ENCODE results near the gene GBE1. TPM values are rescaled to one million over a fixed set of nuclear protein-coding genes. Genes with fewer than 3 reads are reported as not detected.

The GBE1 gene
- total and polyA plus RNA-seq, 10 of the 15 experiments (the other 5 are each of a cell fraction or from before 2014, with no cell fraction given): 21.4 to 62.2 (median 41.5) TPM

DNA sequence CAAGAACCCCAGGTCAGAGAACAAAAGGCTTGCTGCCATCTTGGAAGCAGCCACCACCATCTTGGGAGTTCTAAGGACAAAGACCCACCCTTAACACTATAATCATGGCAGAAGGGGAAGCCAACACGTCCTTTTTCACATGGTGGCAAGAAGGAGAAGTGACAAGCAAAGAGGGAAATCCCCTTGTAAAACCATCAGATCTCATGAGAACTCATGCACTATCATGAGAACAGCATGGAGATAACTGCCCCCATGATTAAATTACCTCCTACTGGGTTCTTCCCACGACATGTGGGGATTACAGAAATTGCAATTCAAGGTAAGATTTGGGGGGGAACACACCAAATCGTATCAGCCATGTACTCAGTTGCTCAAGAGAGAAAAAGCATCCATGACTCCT is 21.1 kb upstream of the GBE1 start (continued):
- TF ChIP-seq, protein P1, sequence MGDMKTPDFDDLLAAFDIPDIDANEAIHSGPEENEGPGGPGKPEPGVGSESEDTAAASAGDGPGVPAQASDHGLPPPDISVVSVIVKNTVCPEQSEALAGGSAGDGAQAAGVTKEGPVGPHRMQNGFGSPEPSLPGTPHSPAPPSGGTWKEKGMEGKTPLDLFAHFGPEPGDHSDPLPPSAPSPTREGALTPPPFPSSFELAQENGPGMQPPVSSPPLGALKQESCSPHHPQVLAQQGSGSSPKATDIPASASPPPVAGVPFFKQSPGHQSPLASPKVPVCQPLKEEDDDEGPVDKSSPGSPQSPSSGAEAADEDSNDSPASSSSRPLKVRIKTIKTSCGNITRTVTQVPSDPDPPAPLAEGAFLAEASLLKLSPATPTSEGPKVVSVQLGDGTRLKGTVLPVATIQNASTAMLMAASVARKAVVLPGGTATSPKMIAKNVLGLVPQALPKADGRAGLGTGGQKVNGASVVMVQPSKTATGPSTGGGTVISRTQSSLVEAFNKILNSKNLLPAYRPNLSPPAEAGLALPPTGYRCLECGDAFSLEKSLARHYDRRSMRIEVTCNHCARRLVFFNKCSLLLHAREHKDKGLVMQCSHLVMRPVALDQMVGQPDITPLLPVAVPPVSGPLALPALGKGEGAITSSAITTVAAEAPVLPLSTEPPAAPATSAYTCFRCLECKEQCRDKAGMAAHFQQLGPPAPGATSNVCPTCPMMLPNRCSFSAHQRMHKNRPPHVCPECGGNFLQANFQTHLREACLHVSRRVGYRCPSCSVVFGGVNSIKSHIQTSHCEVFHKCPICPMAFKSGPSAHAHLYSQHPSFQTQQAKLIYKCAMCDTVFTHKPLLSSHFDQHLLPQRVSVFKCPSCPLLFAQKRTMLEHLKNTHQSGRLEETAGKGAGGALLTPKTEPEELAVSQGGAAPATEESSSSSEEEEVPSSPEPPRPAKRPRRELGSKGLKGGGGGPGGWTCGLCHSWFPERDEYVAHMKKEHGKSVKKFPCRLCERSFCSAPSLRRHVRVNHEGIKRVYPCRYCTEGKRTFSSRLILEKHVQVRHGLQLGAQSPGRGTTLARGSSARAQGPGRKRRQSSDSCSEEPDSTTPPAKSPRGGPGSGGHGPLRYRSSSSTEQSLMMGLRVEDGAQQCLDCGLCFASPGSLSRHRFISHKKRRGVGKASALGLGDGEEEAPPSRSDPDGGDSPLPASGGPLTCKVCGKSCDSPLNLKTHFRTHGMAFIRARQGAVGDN (IDR thresholded peaks at IDR 0.05): peak; percentile 41; the same call in 1 of the 2 replicates
- TF ChIP-seq SMAD5 (IDR thresholded peaks at IDR 0.05; ENCODE audit: low read depth) (no peak), FOXK2 (IDR thresholded peaks at IDR 0.05) (no peak), TCF3 (IDR thresholded peaks at IDR 0.05; ENCODE audit: borderline replicate concordance, insufficient read depth, low read depth, low read length) (no peak), TARDBP (IDR thresholded peaks at IDR 0.05; ENCODE audit: borderline replicate concordance) (no peak), MEF2A (IDR thresholded peaks at IDR 0.05; ENCODE audit: insufficient read depth, low read depth, low read length) (no peak), ZBED1 (IDR thresholded peaks at IDR 0.05; ENCODE audit: borderline replicate concordance) (peak; percentile 76; the same call in 1 of the 2 replicates), BMI1 (IDR thresholded peaks at IDR 0.05; ENCODE audit: borderline replicate concordance) (no peak)
- TF ChIP-seq, protein P2, sequence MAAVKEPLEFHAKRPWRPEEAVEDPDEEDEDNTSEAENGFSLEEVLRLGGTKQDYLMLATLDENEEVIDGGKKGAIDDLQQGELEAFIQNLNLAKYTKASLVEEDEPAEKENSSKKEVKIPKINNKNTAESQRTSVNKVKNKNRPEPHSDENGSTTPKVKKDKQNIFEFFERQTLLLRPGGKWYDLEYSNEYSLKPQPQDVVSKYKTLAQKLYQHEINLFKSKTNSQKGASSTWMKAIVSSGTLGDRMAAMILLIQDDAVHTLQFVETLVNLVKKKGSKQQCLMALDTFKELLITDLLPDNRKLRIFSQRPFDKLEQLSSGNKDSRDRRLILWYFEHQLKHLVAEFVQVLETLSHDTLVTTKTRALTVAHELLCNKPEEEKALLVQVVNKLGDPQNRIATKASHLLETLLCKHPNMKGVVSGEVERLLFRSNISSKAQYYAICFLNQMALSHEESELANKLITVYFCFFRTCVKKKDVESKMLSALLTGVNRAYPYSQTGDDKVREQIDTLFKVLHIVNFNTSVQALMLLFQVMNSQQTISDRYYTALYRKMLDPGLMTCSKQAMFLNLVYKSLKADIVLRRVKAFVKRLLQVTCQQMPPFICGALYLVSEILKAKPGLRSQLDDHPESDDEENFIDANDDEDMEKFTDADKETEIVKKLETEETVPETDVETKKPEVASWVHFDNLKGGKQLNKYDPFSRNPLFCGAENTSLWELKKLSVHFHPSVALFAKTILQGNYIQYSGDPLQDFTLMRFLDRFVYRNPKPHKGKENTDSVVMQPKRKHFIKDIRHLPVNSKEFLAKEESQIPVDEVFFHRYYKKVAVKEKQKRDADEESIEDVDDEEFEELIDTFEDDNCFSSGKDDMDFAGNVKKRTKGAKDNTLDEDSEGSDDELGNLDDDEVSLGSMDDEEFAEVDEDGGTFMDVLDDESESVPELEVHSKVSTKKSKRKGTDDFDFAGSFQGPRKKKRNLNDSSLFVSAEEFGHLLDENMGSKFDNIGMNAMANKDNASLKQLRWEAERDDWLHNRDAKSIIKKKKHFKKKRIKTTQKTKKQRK (IDR thresholded peaks at IDR 0.05; ENCODE audit: low read depth, low read length): no peak
- TF ChIP-seq, protein P3, sequence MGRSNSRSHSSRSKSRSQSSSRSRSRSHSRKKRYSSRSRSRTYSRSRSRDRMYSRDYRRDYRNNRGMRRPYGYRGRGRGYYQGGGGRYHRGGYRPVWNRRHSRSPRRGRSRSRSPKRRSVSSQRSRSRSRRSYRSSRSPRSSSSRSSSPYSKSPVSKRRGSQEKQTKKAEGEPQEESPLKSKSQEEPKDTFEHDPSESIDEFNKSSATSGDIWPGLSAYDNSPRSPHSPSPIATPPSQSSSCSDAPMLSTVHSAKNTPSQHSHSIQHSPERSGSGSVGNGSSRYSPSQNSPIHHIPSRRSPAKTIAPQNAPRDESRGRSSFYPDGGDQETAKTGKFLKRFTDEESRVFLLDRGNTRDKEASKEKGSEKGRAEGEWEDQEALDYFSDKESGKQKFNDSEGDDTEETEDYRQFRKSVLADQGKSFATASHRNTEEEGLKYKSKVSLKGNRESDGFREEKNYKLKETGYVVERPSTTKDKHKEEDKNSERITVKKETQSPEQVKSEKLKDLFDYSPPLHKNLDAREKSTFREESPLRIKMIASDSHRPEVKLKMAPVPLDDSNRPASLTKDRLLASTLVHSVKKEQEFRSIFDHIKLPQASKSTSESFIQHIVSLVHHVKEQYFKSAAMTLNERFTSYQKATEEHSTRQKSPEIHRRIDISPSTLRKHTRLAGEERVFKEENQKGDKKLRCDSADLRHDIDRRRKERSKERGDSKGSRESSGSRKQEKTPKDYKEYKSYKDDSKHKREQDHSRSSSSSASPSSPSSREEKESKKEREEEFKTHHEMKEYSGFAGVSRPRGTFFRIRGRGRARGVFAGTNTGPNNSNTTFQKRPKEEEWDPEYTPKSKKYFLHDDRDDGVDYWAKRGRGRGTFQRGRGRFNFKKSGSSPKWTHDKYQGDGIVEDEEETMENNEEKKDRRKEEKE (IDR thresholded peaks at IDR 0.05): no peak
